HepG2 (cell line): ENCODE results near the gene RPL3. TPM values are rescaled to one million over a fixed set of nuclear protein-coding genes. Genes with fewer than 3 reads are reported as not detected.

Source experiments
- ARHGAP35 ChIP-seq: sonication (generic); formaldehyde crosslinking; IDR thresholded peaks from 2 replicates; pipeline ENCODE4 v1.9.0; 2022; ENCODE audit warnings: mild to moderate bottlenecking, inconsistent platforms, moderate library complexity, missing genetic modification reagents, borderline replicate concordance
- BRCA1 ChIP-seq: sonication (generic); formaldehyde crosslinking; IDR thresholded peaks from 2 replicates; pipeline ENCODE4 v1.4.0; 2020; ENCODE audit warnings: missing genetic modification reagents
- DR1 ChIP-seq: sonication (generic); formaldehyde crosslinking; IDR thresholded peaks from 2 replicates; pipeline ENCODE4 v1.8.0; 2021; ENCODE audit warnings: mild to moderate bottlenecking, missing genetic modification reagents, inconsistent platforms
- ELF4 ChIP-seq: sonication (generic); formaldehyde crosslinking; IDR thresholded peaks from 2 replicates; pipeline ENCODE4 v1.5.0; 2020; ENCODE audit warnings: missing genetic modification reagents, mild to moderate bottlenecking, moderate library complexity, borderline replicate concordance
- ERF ChIP-seq: IDR thresholded peaks from 2 replicates; pipeline ENCODE4 v1.6.1; 2018; ENCODE audit warnings: missing biosample characterization, missing genetic modification reagents
- GLI4 ChIP-seq: sonication (generic); formaldehyde crosslinking; IDR thresholded peaks from 2 replicates; pipeline ENCODE4 v1.5.1; 2020; ENCODE audit warnings: missing genetic modification reagents, mild to moderate bottlenecking, moderate library complexity, borderline replicate concordance
- MAFG ChIP-seq: sonication (generic); formaldehyde crosslinking; IDR thresholded peaks from 2 replicates; pipeline ENCODE4 v1.5.1; 2020; ENCODE audit warnings: mild to moderate bottlenecking, missing genetic modification reagents
- NFATC3 ChIP-seq: sonication (generic); formaldehyde crosslinking; IDR thresholded peaks from 2 replicates; pipeline ENCODE4 v1.5.1; 2020; ENCODE audit warnings: mild to moderate bottlenecking, missing genetic modification reagents
- PHB2 ChIP-seq: fragments of 450-650 bp; IDR thresholded peaks from 2 replicates; pipeline ENCODE4 v1.6.1; 2018; ENCODE audit not compliant: partially characterized antibody
- PHF21A ChIP-seq: sonication (generic); formaldehyde crosslinking; IDR thresholded peaks from 2 replicates; pipeline ENCODE4 v1.5.0; 2020; ENCODE audit warnings: mild to moderate bottlenecking, missing genetic modification reagents
- RBM39 ChIP-seq: fragments of 200-400 bp; formaldehyde crosslinking; IDR thresholded peaks from one replicate; pipeline ENCODE4 v1.6.1; 2018; ENCODE audit warnings: antibody characterized with exemption, mild to moderate bottlenecking, low read depth, low read length; ENCODE audit not compliant: poor library complexity, severe bottlenecking
- SP4 ChIP-seq: sonication (generic); formaldehyde crosslinking; IDR thresholded peaks from 2 replicates; pipeline ENCODE4 v1.8.1; 2023; ENCODE audit warnings: mild to moderate bottlenecking, missing genetic modification reagents
- SRSF1 ChIP-seq: fragments of 200-400 bp; formaldehyde crosslinking; optimal IDR thresholded peaks from 2 replicates; pipeline ENCODE3; 2017; ENCODE audit warnings: mild to moderate bottlenecking, low read depth, low read length, moderate library complexity
- STAG1 ChIP-seq: sonication (generic); formaldehyde crosslinking; IDR thresholded peaks from 2 replicates; pipeline ENCODE4 v1.4.0; 2020; ENCODE audit warnings: missing genetic modification reagents
- ZNF547 ChIP-seq: sonication (generic); formaldehyde crosslinking; IDR thresholded peaks from 2 replicates; pipeline ENCODE4 v1.5.1; 2020; ENCODE audit warnings: mild to moderate bottlenecking, missing genetic modification reagents
- ZNF619 ChIP-seq: sonication (generic); formaldehyde crosslinking; IDR thresholded peaks from 2 replicates; pipeline ENCODE4 v1.4.0; 2020; ENCODE audit warnings: mild to moderate bottlenecking, missing genetic modification reagents
- ZNF660 ChIP-seq: sonication (generic); formaldehyde crosslinking; IDR thresholded peaks from 2 replicates; pipeline ENCODE4 v1.5.1; 2020; ENCODE audit warnings: mild to moderate bottlenecking, low read depth, missing genetic modification reagents, borderline replicate concordance
- ZNF768 ChIP-seq: sonication (generic); formaldehyde crosslinking; IDR thresholded peaks from 2 replicates; pipeline ENCODE4 v1.4.0; 2020; ENCODE audit warnings: missing genetic modification reagents
- ZSCAN21 ChIP-seq: sonication (generic); formaldehyde crosslinking; IDR thresholded peaks from 2 replicates; pipeline ENCODE4 v1.8.0; 2022; ENCODE audit warnings: mild to moderate bottlenecking, missing genetic modification reagents, moderate library complexity, borderline replicate concordance
- polyA plus RNA-seq, 8 experiments: library from polyadenylated mRNA; depleted of rRNA in 3 of 8; stranded (reverse) in 7 of 8; unstranded in 1 of 8; fragments of >200 nt; fragmentation: Illumina TruSeq in 4 of 8; extraction: Trizol in 4 of 8; gene quantifications; 2 replicates each; pipeline versions ENCODE4 v1.2.1 to v1.2.3, GENCODE V29; 2011 to 2016; ENCODE audit warnings: low read depth in 4 of 8, missing spikeins in 1 of 8, mixed read lengths in 1 of 8; ENCODE audit not compliant: insufficient read depth in 1 of 8
- total RNA-seq, 5 experiments: library from RNA; depleted of rRNA; stranded (reverse); fragments of >200 nt; fragmentation: Illumina TruSeq; extraction: Trizol; gene quantifications; 2 replicates each; pipeline ENCODE4 v1.2.3, GENCODE V29; 2016; ENCODE audit warnings: low read depth in 1 of 5
- TF ChIP-seq, protein P1 (sequence below): sonication (generic); formaldehyde crosslinking; IDR thresholded peaks from 2 replicates; pipeline ENCODE4; 2020; ENCODE audit warnings: missing genetic modification reagents, mild to moderate bottlenecking, borderline replicate concordance
- TF ChIP-seq, protein P2 (sequence below): sonication (generic); formaldehyde crosslinking; IDR thresholded peaks from 2 replicates; pipeline ENCODE4 v1.4.0; 2020; ENCODE audit warnings: missing genetic modification reagents
- TF ChIP-seq, protein P3 (sequence below): sonication (generic); formaldehyde crosslinking; IDR thresholded peaks from 2 replicates; pipeline ENCODE4 v1.4.0; 2020; ENCODE audit warnings: missing genetic modification reagents

The RPL3 gene
- total and polyA plus RNA-seq, 2 of the 13 experiments (the other 11 are each of a cell fraction or from before 2014, with no cell fraction given) = 1,051 to 3,279 TPM

DNA sequence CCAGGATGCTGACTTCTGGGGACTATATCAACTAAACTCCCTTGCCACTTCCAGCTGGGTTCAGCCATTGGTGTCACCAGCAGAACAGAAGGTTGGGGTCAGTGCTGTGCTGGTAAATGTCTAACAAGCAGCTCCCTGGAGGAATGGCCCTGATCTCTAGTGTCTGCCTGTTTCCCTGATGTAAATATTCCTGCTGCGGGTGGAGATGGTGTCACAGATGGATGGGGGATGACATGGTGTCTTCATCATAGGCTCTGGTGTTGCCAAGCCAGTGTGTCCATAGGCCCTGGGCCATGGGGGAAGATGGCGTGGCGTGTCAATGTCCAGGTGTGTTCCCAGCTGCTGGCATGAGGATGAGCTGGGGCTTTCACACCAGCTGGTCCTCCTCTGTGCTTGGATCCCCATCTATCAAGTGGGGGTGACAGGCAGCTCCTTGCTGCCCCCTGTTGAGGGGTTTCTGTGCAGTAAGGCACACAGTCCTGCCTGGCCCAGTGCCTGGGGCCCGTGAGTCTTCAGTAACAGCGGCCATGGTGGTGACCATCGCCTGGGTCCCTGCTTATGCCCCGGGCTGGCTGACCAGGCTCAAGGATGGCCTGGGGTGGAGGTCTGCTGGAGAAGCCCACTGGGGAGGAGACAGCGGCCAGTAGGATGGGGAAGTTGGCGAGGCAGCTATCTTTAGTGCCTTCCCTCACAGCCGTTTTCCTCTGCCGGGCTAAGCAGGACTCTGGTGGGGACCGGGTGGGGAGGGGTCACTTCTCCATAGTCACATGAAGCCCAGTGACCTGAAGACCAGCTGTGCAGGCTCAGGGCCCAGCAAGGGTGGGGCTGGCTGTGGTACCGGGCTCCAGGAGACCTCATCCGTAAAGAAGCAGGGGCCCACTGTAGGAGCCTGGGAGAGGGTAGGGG lies 12.7 kb downstream of the RPL3 start (continued):
- TF ChIP-seq ARHGAP35 (CRISPR knock-in tag) (no peak), ZNF768 (CRISPR knock-in tag) (peak; percentile 41; the same call in 1 of the 2 replicates), GLI4 (CRISPR knock-in tag) (no peak), ZNF547 (no peak), STAG1 (CRISPR knock-in tag) (peak; percentile 81), ELF4 (CRISPR knock-in tag) (no peak), SP4 (CRISPR knock-in tag) (no peak), ZNF660 (no peak), SRSF1 (no peak), PHB2 (no peak), BRCA1 (CRISPR knock-in tag) (no peak), MAFG (no peak), ZNF619 (CRISPR knock-in tag) (no peak), DR1 (CRISPR knock-in tag) (no peak), ZSCAN21 (CRISPR knock-in tag) (no peak), RBM39 (no peak), ERF (CRISPR knock-in tag) (0 out of 2 replicates have a peak, but pooled peaks have one; percentile 23), NFATC3 (no peak), PHF21A (CRISPR knock-in tag) (no peak)
- TF ChIP-seq, protein P1, sequence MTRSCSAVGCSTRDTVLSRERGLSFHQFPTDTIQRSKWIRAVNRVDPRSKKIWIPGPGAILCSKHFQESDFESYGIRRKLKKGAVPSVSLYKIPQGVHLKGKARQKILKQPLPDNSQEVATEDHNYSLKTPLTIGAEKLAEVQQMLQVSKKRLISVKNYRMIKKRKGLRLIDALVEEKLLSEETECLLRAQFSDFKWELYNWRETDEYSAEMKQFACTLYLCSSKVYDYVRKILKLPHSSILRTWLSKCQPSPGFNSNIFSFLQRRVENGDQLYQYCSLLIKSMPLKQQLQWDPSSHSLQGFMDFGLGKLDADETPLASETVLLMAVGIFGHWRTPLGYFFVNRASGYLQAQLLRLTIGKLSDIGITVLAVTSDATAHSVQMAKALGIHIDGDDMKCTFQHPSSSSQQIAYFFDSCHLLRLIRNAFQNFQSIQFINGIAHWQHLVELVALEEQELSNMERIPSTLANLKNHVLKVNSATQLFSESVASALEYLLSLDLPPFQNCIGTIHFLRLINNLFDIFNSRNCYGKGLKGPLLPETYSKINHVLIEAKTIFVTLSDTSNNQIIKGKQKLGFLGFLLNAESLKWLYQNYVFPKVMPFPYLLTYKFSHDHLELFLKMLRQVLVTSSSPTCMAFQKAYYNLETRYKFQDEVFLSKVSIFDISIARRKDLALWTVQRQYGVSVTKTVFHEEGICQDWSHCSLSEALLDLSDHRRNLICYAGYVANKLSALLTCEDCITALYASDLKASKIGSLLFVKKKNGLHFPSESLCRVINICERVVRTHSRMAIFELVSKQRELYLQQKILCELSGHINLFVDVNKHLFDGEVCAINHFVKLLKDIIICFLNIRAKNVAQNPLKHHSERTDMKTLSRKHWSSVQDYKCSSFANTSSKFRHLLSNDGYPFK (CRISPR knock-in tag) = no peak
- TF ChIP-seq, protein P2, sequence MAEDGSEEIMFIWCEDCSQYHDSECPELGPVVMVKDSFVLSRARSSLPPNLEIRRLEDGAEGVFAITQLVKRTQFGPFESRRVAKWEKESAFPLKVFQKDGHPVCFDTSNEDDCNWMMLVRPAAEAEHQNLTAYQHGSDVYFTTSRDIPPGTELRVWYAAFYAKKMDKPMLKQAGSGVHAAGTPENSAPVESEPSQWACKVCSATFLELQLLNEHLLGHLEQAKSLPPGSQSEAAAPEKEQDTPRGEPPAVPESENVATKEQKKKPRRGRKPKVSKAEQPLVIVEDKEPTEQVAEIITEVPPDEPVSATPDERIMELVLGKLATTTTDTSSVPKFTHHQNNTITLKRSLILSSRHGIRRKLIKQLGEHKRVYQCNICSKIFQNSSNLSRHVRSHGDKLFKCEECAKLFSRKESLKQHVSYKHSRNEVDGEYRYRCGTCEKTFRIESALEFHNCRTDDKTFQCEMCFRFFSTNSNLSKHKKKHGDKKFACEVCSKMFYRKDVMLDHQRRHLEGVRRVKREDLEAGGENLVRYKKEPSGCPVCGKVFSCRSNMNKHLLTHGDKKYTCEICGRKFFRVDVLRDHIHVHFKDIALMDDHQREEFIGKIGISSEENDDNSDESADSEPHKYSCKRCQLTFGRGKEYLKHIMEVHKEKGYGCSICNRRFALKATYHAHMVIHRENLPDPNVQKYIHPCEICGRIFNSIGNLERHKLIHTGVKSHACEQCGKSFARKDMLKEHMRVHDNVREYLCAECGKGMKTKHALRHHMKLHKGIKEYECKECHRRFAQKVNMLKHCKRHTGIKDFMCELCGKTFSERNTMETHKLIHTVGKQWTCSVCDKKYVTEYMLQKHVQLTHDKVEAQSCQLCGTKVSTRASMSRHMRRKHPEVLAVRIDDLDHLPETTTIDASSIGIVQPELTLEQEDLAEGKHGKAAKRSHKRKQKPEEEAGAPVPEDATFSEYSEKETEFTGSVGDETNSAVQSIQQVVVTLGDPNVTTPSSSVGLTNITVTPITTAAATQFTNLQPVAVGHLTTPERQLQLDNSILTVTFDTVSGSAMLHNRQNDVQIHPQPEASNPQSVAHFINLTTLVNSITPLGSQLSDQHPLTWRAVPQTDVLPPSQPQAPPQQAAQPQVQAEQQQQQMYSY (CRISPR knock-in tag) = no peak
- TF ChIP-seq, protein P3, sequence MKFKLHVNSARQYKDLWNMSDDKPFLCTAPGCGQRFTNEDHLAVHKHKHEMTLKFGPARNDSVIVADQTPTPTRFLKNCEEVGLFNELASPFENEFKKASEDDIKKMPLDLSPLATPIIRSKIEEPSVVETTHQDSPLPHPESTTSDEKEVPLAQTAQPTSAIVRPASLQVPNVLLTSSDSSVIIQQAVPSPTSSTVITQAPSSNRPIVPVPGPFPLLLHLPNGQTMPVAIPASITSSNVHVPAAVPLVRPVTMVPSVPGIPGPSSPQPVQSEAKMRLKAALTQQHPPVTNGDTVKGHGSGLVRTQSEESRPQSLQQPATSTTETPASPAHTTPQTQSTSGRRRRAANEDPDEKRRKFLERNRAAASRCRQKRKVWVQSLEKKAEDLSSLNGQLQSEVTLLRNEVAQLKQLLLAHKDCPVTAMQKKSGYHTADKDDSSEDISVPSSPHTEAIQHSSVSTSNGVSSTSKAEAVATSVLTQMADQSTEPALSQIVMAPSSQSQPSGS (CRISPR knock-in tag) = no peak
